Activated CD4-positive, alpha-beta T cell treated with anti-CD3 and anti-CD28 coated beads, Interleukin-2, amount 10 ng/mL, durations not matched to agents 24 days and 14 days (primary cell): ENCODE results near the gene IRF1. TPM values are rescaled to one million over a fixed set of nuclear protein-coding genes. Genes with fewer than 3 reads are reported as not detected.
A peak's percentile ranks its signal among the peaks of the same experiment; 100 is the strongest.

Experiments used
- DNase-seq: peaks from one replicate; pipeline ENCODE4 v3.0.0; 2022
- H3K27ac Mint-ChIP-seq: one replicate; pipeline ENCODE4 v1.8.0; 2022; ENCODE audit warnings: mild to moderate bottlenecking, mixed read lengths
- H3K27me3 Mint-ChIP-seq: one replicate; pipeline ENCODE4 v1.8.0; 2022; ENCODE audit warnings: mixed read lengths
- H3K36me3 Mint-ChIP-seq: one replicate; pipeline ENCODE4 v1.8.0; 2022; ENCODE audit warnings: low read depth, mild to moderate bottlenecking, mixed read lengths
- H3K4me1 Mint-ChIP-seq: one replicate; pipeline ENCODE4 v1.8.0; 2021; ENCODE audit warnings: mixed read lengths
- H3K4me3 Mint-ChIP-seq: one replicate; pipeline ENCODE4 v1.8.0; 2022; ENCODE audit warnings: mild to moderate bottlenecking, moderate library complexity, mixed read lengths
- H3K9me3 Mint-ChIP-seq: one replicate; pipeline ENCODE4 v1.8.0; 2021; ENCODE audit warnings: mixed read lengths
- intact Hi-C: fragments of 100-400 bp; cut with micrococcal nuclease; formaldehyde crosslinking; loops from one replicate; pipeline ENCODE4 v1.15.1; 2023
- total RNA-seq: library from RNA; stranded (reverse); gene quantifications from 2 replicates; pipeline ENCODE4 v1.2.3, GENCODE V29; 2022

The IRF1 gene
- total RNA-seq, 1 donor from 2014 or later: 181 TPM

DNA sequence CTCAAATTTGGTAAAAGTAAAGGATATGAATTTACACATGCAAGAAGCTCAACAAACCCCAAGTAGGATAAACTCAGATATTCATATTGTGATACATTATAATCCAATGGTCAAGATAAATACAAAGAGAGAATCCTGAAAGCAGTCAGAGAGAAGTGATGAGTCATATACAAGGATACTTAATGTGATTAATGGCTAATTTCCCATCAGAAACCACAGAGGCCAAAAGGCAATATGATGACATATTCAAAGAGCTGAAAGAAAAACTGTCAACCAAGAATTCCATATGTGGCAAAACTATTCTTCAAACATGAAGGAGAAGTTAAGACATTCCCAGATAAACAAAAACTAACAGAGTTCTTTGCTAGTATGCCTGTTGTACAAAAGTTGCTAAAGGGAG is 19.5 kb upstream of the IRF1 start:
- intact Hi-C loops: no loop called here
- H3K4me1 Mint-ChIP-seq: peaks cover 29% of the 10 kb centered on the region
- no peak overlapping the region for H3K27ac Mint-ChIP-seq

GRCh38 chr5:132506094-132506692 is 15.6 kb upstream of the IRF1 start:
- peaks cover 4% of the 10 kb centered on the region for H3K36me3 Mint-ChIP-seq
- H3K27ac Mint-ChIP-seq: no peak overlapping the region
- intact Hi-C loops: loop anchor here (1.0 kb wide), 1 partner anchor 314 kb away; no protein-coding TSS in a partner anchor
- peaks cover 27% of the 10 kb centered on the region for H3K4me1 Mint-ChIP-seq
- H3K9me3 Mint-ChIP-seq: peaks cover 4% of the 10 kb centered on the region
- no peak overlapping the region for H3K4me3 Mint-ChIP-seq
- DNase-seq: peak; percentile 74
- H3K27me3 Mint-ChIP-seq: peaks cover 10% of the 10 kb centered on the region

More for the DNA sequence above, 19.5 kb upstream of the IRF1 start:
- peaks cover 14% of the 10 kb centered on the region for H3K36me3 Mint-ChIP-seq
- peaks cover 10% of the 10 kb centered on the region for H3K27me3 Mint-ChIP-seq
- no peak for DNase-seq
- peaks cover 12% of the 10 kb centered on the region for H3K9me3 Mint-ChIP-seq
- H3K4me3 Mint-ChIP-seq: no peak overlapping the region

GRCh38 chr5:132505641-132506040 is 15.1 kb upstream of the IRF1 start:
- no peak overlapping the region for H3K27ac Mint-ChIP-seq
- H3K27me3 Mint-ChIP-seq: peaks cover 10% of the 10 kb centered on the region
- H3K36me3 Mint-ChIP-seq: peaks cover 4% of the 10 kb centered on the region
- H3K9me3 Mint-ChIP-seq: peaks cover 4% of the 10 kb centered on the region
- DNase-seq: peak; percentile 47
- intact Hi-C loops: loop anchor here (1.0 kb wide), 1 partner anchor 315 kb away; no protein-coding TSS in a partner anchor
- H3K4me1 Mint-ChIP-seq: peaks cover 31% of the 10 kb centered on the region
- no peak overlapping the region for H3K4me3 Mint-ChIP-seq

GRCh38 chr5:132504746-132505145 is 14.2 kb upstream of the IRF1 start:
- Mint-ChIP-seq H3K36me3 (peaks cover 2% of the 10 kb centered on the region), H3K4me1 (peaks cover 35% of the 10 kb centered on the region), H3K27ac (no peak overlapping the region), H3K4me3 (no peak overlapping the region), H3K9me3 (peaks cover 2% of the 10 kb centered on the region), H3K27me3 (peaks cover 7% of the 10 kb centered on the region)
- DNase-seq: no peak
- intact Hi-C loops: no loop called here

DNA sequence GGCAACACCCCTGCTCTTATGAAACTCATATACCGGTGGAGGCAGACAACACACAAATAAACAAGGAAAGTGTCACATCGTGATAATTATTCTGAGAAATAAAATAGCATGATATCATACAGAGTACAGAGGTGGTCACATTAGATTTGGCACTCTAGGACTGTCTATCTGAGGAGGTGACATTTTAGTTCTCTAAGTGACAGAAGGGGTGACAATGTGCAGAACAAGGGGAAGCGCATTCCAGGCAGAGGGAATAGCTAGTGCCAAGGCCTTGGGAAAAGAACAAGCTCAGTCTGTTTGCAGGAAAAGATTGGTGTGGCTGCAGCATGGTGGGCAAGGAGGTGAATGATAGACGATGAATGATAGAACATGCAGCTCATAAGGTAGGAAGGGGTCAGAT is 12.7 kb upstream of the IRF1 start:
- Mint-ChIP-seq H3K4me1 (peaks cover 38% of the 10 kb centered on the region), H3K27ac (no peak overlapping the region), H3K36me3 (no peaks in the 10 kb centered on the region), H3K9me3 (no peaks in the 10 kb centered on the region), H3K27me3 (peaks cover 5% of the 10 kb centered on the region), H3K4me3 (no peak overlapping the region)
- DNase-seq: no peak
- intact Hi-C loops: no loop called here

DNA sequence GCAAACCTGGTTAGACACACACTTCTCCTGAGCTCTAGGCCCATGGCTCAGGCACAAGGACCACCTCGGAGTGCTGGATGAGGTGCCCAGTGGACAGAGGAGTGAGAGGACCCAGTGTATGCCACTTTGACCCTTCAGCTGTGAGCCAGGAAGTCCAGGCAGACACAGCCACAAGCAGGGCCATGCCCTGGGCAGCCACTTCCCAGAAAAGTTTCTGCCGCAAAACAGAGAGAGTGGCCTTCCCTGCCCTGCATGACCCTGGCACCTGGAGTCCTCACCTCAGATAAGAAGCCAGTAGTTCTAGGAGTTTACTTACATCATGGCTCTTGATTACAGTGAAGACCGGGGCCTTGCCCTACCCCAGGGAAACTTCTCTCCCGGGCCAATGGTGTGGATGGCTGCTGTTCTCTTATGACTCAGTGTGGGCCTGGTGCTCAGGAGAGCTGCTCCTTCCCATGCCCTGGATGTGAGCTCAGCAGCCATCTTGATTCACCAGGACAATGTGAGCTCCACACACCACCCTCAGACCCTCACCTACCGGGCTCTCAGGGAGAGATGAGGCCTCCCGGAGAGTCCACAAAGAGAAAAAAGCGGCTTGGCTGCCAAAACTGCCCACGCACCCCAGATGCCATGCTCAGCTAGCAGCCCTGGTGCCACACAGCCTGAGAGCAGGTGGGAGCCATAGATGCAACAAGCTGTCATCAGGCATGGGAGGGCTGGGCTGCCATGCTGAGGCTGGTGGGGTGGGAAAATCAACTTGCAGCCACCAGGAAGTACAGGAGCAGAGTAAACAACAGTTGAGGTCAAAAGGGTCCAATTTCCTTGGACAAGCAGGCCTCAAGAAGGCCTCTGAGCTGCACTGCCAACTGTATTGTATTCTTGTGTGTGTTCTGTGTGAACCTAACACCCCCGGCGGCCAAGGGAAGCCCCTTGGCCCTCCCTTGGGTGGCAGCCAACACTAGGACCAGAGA is 11.7 kb upstream of the IRF1 start:
- Mint-ChIP-seq H3K27ac (no peak overlapping the region), H3K36me3 (no peaks in the 10 kb centered on the region), H3K4me1 (peaks cover 43% of the 10 kb centered on the region), H3K27me3 (peaks cover 2% of the 10 kb centered on the region), H3K4me3 (no peak overlapping the region), H3K9me3 (no peaks in the 10 kb centered on the region)
- DNase-seq: peak; percentile 54
- intact Hi-C loops: loop anchor here (1.0 to 2.0 kb wide), 3 partner anchors 116 to 437 kb away; no protein-coding TSS in a partner anchor

- Mint-ChIP-seq H3K4me3 (no peak overlapping the region), H3K4me1 (peaks cover 45% of the 10 kb centered on the region), H3K36me3 (no peaks in the 10 kb centered on the region), H3K9me3 (no peaks in the 10 kb centered on the region), H3K27ac (no peak overlapping the region), H3K27me3 (peaks cover 2% of the 10 kb centered on the region)
- intact Hi-C loops: loop anchor here (1.0 to 2.0 kb wide), 3 partner anchors 115 to 436 kb away; no protein-coding TSS in a partner anchor
- no peak for DNase-seq
Measured at GRCh38 chr5:132501629-132501956, 11.0 kb upstream of the IRF1 start.

- intact Hi-C loops: loop anchor here (1.0 to 2.0 kb wide), 3 partner anchors 115 to 436 kb away; no protein-coding TSS in a partner anchor
- Mint-ChIP-seq H3K4me1 (peaks cover 43% of the 10 kb centered on the region), H3K9me3 (no peaks in the 10 kb centered on the region), H3K36me3 (no peaks in the 10 kb centered on the region), H3K27ac (peak overlapping the region; percentile 65), H3K4me3 (no peak overlapping the region), H3K27me3 (peaks cover 2% of the 10 kb centered on the region)
- peak; percentile 92 for DNase-seq
Measured at GRCh38 chr5:132500931-132501628, 10.5 kb upstream of the IRF1 start.

GRCh38 chr5:132500244-132500930 is 9.8 kb upstream of the IRF1 start:
- H3K27me3 Mint-ChIP-seq: peaks cover 1% of the 10 kb centered on the region
- H3K4me3 Mint-ChIP-seq: no peak overlapping the region
- no peaks in the 10 kb centered on the region for H3K9me3 Mint-ChIP-seq
- H3K36me3 Mint-ChIP-seq: no peaks in the 10 kb centered on the region
- H3K27ac Mint-ChIP-seq: peak overlapping the region; percentile 69
- intact Hi-C loops: loop anchor here (2.0 kb wide), 1 partner anchor 320 kb away; no protein-coding TSS in a partner anchor
- H3K4me1 Mint-ChIP-seq: peaks cover 41% of the 10 kb centered on the region
- peak; percentile 69 for DNase-seq

GRCh38 chr5:132499440-132500243 is 9.1 kb upstream of the IRF1 start:
- no peak overlapping the region for H3K4me3 Mint-ChIP-seq
- H3K27ac Mint-ChIP-seq: peak overlapping the region; percentile 69
- no peaks in the 10 kb centered on the region for H3K9me3 Mint-ChIP-seq
- intact Hi-C loops: loop anchor here (2.0 to 10.0 kb wide), 3 partner anchors 207 to 385 kb away; partner anchors contain the start of gene SLC22A4
- H3K4me1 Mint-ChIP-seq: peaks cover 49% of the 10 kb centered on the region
- H3K36me3 Mint-ChIP-seq: no peaks in the 10 kb centered on the region
- DNase-seq: peak; percentile 66
- H3K27me3 Mint-ChIP-seq: no peaks in the 10 kb centered on the region

DNA sequence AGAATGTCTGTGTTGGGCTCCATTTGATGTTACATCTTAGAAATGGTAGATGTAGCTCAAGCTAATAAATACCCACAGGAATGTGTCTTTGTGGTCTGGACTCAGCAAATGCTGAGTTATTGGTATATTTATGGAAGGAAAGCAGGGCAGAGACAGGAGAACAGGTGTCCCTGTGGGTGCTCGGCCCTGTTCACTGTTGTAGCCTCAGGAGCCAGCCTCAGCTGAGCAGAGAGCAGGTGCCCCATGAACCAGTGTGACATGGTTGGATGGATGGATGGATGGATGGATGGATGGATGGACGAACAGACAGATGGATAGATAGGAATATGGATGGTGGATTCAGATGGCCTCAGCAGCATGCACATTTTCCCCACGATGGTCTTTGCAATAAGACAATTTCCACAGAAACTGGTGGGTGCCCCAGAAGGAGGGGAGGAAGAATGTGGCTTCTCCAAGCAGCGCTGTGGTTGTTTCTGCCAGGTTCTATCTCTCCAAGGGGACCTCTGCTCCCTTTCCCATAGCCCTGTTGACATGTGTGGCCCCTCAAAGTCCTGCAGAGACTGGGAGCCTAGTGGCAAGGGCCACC is 8.2 kb upstream of the IRF1 start:
- no peaks in the 10 kb centered on the region for H3K36me3 Mint-ChIP-seq
- intact Hi-C loops: loop anchor here (5.0 to 10.0 kb wide), 2 partner anchors 206 to 384 kb away; partner anchors contain the start of gene SLC22A4
- DNase-seq: peak; percentile 60
- peaks cover 57% of the 10 kb centered on the region for H3K4me1 Mint-ChIP-seq
- H3K9me3 Mint-ChIP-seq: no peaks in the 10 kb centered on the region
- H3K27me3 Mint-ChIP-seq: no peaks in the 10 kb centered on the region
- H3K4me3 Mint-ChIP-seq: no peak overlapping the region
- peak overlapping the region; percentile 31 for H3K27ac Mint-ChIP-seq

GRCh38 chr5:132498152-132498551 is 7.6 kb upstream of the IRF1 start:
- H3K4me1 Mint-ChIP-seq: peaks cover 64% of the 10 kb centered on the region
- H3K4me3 Mint-ChIP-seq: no peak overlapping the region
- no peaks in the 10 kb centered on the region for H3K27me3 Mint-ChIP-seq
- H3K27ac Mint-ChIP-seq: peak overlapping the region; percentile 45
- peak; percentile 61 for DNase-seq
- no peaks in the 10 kb centered on the region for H3K36me3 Mint-ChIP-seq
- intact Hi-C loops: loop anchor here (5.0 to 10.0 kb wide), 2 partner anchors 206 to 383 kb away; partner anchors contain the start of gene SLC22A4
- H3K9me3 Mint-ChIP-seq: no peaks in the 10 kb centered on the region
